SH-SY5Y (cell line): ENCODE measurements around the gene TTC28.

ENCODE experiments used
- GATA2 ChIP-seq: IDR thresholded peaks from 2 replicates; pipeline ENCODE4 v1.6.1; 2011; ENCODE audit warnings: mild to moderate bottlenecking, low read depth, low read length
- GATA3 ChIP-seq: IDR thresholded peaks from 2 replicates; pipeline ENCODE4 v1.6.1; 2011; ENCODE audit warnings: low read depth, mild to moderate bottlenecking, low read length, moderate library complexity

DNA sequence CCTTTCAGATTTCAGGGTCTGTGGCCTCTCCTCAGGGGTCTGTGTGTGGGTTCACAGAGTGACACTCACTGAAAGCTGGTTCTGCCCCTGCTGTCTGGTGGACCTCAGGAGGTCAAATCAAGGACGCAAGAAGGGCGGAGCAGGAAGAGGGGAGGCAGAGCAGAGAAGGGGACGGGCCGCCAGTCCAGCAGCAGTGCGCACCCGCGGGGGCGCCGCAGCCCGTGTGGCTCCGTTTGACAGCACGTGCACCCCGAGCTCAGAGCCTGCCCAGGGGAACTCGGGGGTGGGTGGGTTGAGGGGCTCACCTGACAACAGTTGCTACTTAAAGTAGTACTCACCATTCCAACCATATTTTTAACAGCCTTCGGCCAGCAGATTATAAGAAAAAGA, 689.2 kb downstream of the TTC28 start:
- no peak for TF ChIP-seq GATA2
- TF ChIP-seq GATA3, result no peak
